GM12891 (cell line): Measurements from ENCODE around the gene PPP1R1B.

Experiments used
- PAX5 ChIP-seq: IDR thresholded peaks from 2 replicates; pipeline ENCODE4 v1.6.1; 2011; ENCODE audit warnings: low read length, moderate library complexity, mild to moderate bottlenecking; ENCODE audit not compliant: insufficient read depth, severe bottlenecking
- POLR2A ChIP-seq: IDR thresholded peaks from 2 replicates; pipeline ENCODE4 v1.6.1; 2011; ENCODE audit warnings: low read depth, low read length, control low read depth
- POLR2AphosphoS5 ChIP-seq: IDR thresholded peaks from 2 replicates; pipeline ENCODE4 v1.6.1; 2011; ENCODE audit warnings: low read depth, low read length, control low read depth
- SPI1 ChIP-seq: IDR thresholded peaks from 2 replicates; pipeline ENCODE4 v1.6.1; 2011; ENCODE audit warnings: low read depth, low read length, control low read depth
- TAF1 ChIP-seq: IDR thresholded peaks from 2 replicates; pipeline ENCODE4 v1.6.1; 2011; ENCODE audit warnings: low read depth, low read length, control low read depth

DNA sequence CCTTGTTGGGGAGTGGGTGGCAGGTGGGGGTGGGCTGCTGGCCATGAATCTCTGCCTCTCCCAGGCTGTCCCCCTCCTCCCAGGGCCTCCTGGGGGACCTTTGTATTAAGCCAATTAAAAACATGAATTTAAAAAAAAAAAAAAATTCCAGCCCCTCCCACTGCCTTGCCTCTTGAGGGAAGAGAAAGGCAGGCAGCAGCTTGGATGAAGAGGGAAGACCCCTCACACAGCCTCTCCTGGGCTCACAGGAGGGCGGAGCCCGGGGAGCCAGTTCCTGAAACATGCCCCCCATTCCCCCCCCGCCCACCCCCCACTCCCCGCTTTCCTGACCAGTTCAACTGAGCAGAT, 36.6 kb downstream of the PPP1R1B start:
- TF ChIP-seq POLR2A = no peak
- no peak for TF ChIP-seq POLR2AphosphoS5
- no peak for TF ChIP-seq TAF1
- TF ChIP-seq PAX5 = no peak
- no peak for TF ChIP-seq SPI1
